Neural progenitor cell (in vitro differentiated cells): ENCODE data around the gene MKI67. TPM values are rescaled to one million over a fixed set of nuclear protein-coding genes. Genes with fewer than 3 reads are reported as not detected.

Experiments used
- DNase-seq: peaks from one replicate; pipeline ENCODE4 v3.0.0-alpha.2; 2016; ENCODE audit warnings: low spot score
- H2AFZ ChIP-seq: fragments of 200-600 bp; sonication (generic); replicated peaks from 2 replicates; pipeline ENCODE4 v1.6.1; 2016; ENCODE audit warnings: antibody characterized with exemption
- H3F3A ChIP-seq: fragments of 200-600 bp; sonication (generic); 2 replicates; pipeline ENCODE4 v1.6.1; 2016; ENCODE audit warnings: antibody characterized with exemption, low read depth
- H3K27ac ChIP-seq: fragments of 200-600 bp; sonication (generic); 2 replicates; pipeline ENCODE4 v1.5.1; 2016; ENCODE audit warnings: mild to moderate bottlenecking
- H3K27me3 ChIP-seq: fragments of 200-600 bp; sonication (generic); 2 replicates; pipeline ENCODE4 v1.6.1; 2016; ENCODE audit warnings: mild to moderate bottlenecking, moderate library complexity
- H3K36me3 ChIP-seq: fragments of 200-600 bp; sonication (generic); 2 replicates; pipeline ENCODE4 v1.5.1; 2016
- H3K4me1 ChIP-seq: fragments of 200-600 bp; sonication (generic); 2 replicates; pipeline ENCODE4 v1.6.1; 2016; ENCODE audit warnings: mixed run types
- H3K4me2 ChIP-seq: fragments of 200-600 bp; sonication (generic); 2 replicates; pipeline ENCODE4 v1.6.1; 2016
- H3K4me3 ChIP-seq: fragments of 200-600 bp; sonication (generic); 2 replicates; pipeline ENCODE4 v1.5.1; 2016
- H3K79me2 ChIP-seq: fragments of 200-600 bp; sonication (generic); 2 replicates; pipeline ENCODE4 v1.6.1; 2016; ENCODE audit warnings: low read depth
- H3K9ac ChIP-seq: fragments of 200-600 bp; sonication (generic); 2 replicates; pipeline ENCODE4 v1.6.1; 2016
- H3K9me3 ChIP-seq: fragments of 200-600 bp; sonication (generic); 2 replicates; pipeline ENCODE4 v1.5.1; 2016; ENCODE audit warnings: low read depth
- H4K20me1 ChIP-seq: fragments of 200-600 bp; sonication (generic); 2 replicates; pipeline ENCODE4 v1.6.1; 2016; ENCODE audit warnings: low read depth
- H3K27ac Mint-ChIP-seq: 3 replicates; pipeline ENCODE4 v1.8.0; 2021; ENCODE audit warnings: mixed read lengths
- H3K27me3 Mint-ChIP-seq: 2 replicates; pipeline ENCODE4 v1.8.0; 2022; ENCODE audit warnings: low read depth, mild to moderate bottlenecking, inconsistent platforms, moderate library complexity, mixed read lengths; ENCODE audit not compliant: insufficient read depth
- H3K36me3 Mint-ChIP-seq: 3 replicates; pipeline ENCODE4 v1.8.0; 2021; ENCODE audit warnings: mixed read lengths
- H3K4me1 Mint-ChIP-seq: 3 replicates; pipeline ENCODE4 v1.8.0; 2021; ENCODE audit warnings: mixed read lengths
- H3K4me3 Mint-ChIP-seq: 3 replicates; pipeline ENCODE4 v1.8.0; 2021; ENCODE audit warnings: mild to moderate bottlenecking, moderate library complexity, mixed read lengths
- H3K9me3 Mint-ChIP-seq: 3 replicates; pipeline ENCODE4 v1.8.0; 2020; ENCODE audit warnings: mixed read lengths
- CTCF ChIP-seq: fragments of 200-600 bp; sonication (generic); IDR thresholded peaks from 2 replicates; pipeline ENCODE4 v1.5.1; 2017; ENCODE audit warnings: antibody characterized with exemption, mild to moderate bottlenecking
- EZH2 ChIP-seq: fragments of 200-600 bp; sonication (generic); IDR thresholded peaks from 2 replicates; pipeline ENCODE4 v1.6.1; 2017; ENCODE audit warnings: antibody characterized with exemption, mild to moderate bottlenecking, moderate library complexity
- EZH2phosphoT487 ChIP-seq: fragments of 200-600 bp; sonication (generic); IDR thresholded peaks from 2 replicates; pipeline ENCODE4 v1.6.1; 2017; ENCODE audit warnings: antibody characterized with exemption
- total RNA-seq: library from RNA; depleted of rRNA; stranded (reverse); fragments of >200 nt; gene quantifications from 2 replicates; pipeline ENCODE4 v1.2.3, GENCODE V29; 2015; ENCODE audit warnings: low replicate concordance

The MKI67 gene
- total RNA-seq, 1 donor from 2014 or later = 65.8 TPM

- Mint-ChIP-seq H3K27ac (no peak overlapping the region), H3K27me3 (peaks cover 2% of the 10 kb centered on the region), H3K4me3 (no peak overlapping the region), H3K4me1 (peaks cover 34% of the 10 kb centered on the region), H3K36me3 (peaks cover 39% of the 10 kb centered on the region), H3K9me3 (no peaks in the 10 kb centered on the region)
- Histone ChIP-seq H3K27me3 (peaks cover 8% of the 10 kb centered on the region), H3F3A (peaks cover 6% of the 10 kb centered on the region), H3K4me1 (peaks cover 31% of the 10 kb centered on the region), H3K4me3 (no peak overlapping the region), H2AFZ (no peak overlapping the region), H3K9ac (no peak overlapping the region), H3K36me3 (peaks cover 20% of the 10 kb centered on the region), H3K79me2 (peaks cover 75% of the 10 kb centered on the region), H3K27ac (no peak overlapping the region), H4K20me1 (peaks cover 59% of the 10 kb centered on the region), H3K4me2 (no peak overlapping the region), H3K9me3 (no peaks in the 10 kb centered on the region)
- no peak for TF ChIP-seq EZH2
- no peak for TF ChIP-seq CTCF
- TF ChIP-seq EZH2phosphoT487 = no peak
- DNase-seq = no peak
These were observed 3.3 kb downstream of the MKI67 start for GRCh38 chr10:128122931-128123330.

- DNase-seq = no peak
- no peaks in the 10 kb centered on the region for H3K27me3 ChIP-seq
- H3K4me2 ChIP-seq = no peak overlapping the region
- no peak overlapping the region for H3K4me3 Mint-ChIP-seq
- H3K4me1 ChIP-seq = peaks cover 27% of the 10 kb centered on the region
- H3K27ac ChIP-seq = no peak overlapping the region
- TF ChIP-seq CTCF (no peak), EZH2phosphoT487 (no peak), EZH2 (no peak)
- peaks cover 6% of the 10 kb centered on the region for H3F3A ChIP-seq
- H3K9ac ChIP-seq = no peak overlapping the region
- no peaks in the 10 kb centered on the region for H3K9me3 ChIP-seq
- peaks cover 20% of the 10 kb centered on the region for H3K36me3 ChIP-seq
- no peak overlapping the region for H3K27ac Mint-ChIP-seq
- H2AFZ ChIP-seq = no peak overlapping the region
- no peak overlapping the region for H3K4me3 ChIP-seq
- peaks cover 30% of the 10 kb centered on the region for H3K4me1 Mint-ChIP-seq
- peaks cover 68% of the 10 kb centered on the region for H4K20me1 ChIP-seq
- peaks cover 41% of the 10 kb centered on the region for H3K36me3 Mint-ChIP-seq
- peaks cover 2% of the 10 kb centered on the region for H3K27me3 Mint-ChIP-seq
- H3K9me3 Mint-ChIP-seq = no peaks in the 10 kb centered on the region
- peaks cover 75% of the 10 kb centered on the region for H3K79me2 ChIP-seq
These were observed 4.3 kb downstream of the MKI67 start for GRCh38 chr10:128121750-128122412.

- H3K27ac ChIP-seq = no peak overlapping the region
- no peak overlapping the region for H3K4me3 ChIP-seq
- H4K20me1 ChIP-seq = peaks cover 54% of the 10 kb centered on the region
- DNase-seq = no peak
- H3K4me1 Mint-ChIP-seq = no peaks in the 10 kb centered on the region
- H3K27me3 Mint-ChIP-seq = no peaks in the 10 kb centered on the region
- no peak overlapping the region for H3K27ac Mint-ChIP-seq
- no peaks in the 10 kb centered on the region for H3F3A ChIP-seq
- no peaks in the 10 kb centered on the region for H3K9me3 Mint-ChIP-seq
- H3K27me3 ChIP-seq = no peaks in the 10 kb centered on the region
- H3K9me3 ChIP-seq = no peaks in the 10 kb centered on the region
- H3K4me1 ChIP-seq = no peaks in the 10 kb centered on the region
- no peak overlapping the region for H3K4me2 ChIP-seq
- H3K4me3 Mint-ChIP-seq = no peak overlapping the region
- TF ChIP-seq CTCF (peak; percentile 66), EZH2 (no peak)
- H3K79me2 ChIP-seq = peaks cover 34% of the 10 kb centered on the region
- H3K9ac ChIP-seq = no peak overlapping the region
- H3K36me3 ChIP-seq = peaks cover 20% of the 10 kb centered on the region
- peaks cover 45% of the 10 kb centered on the region for H3K36me3 Mint-ChIP-seq
- no peak overlapping the region for H2AFZ ChIP-seq
These were observed 9.2 kb downstream of the MKI67 start for GRCh38 chr10:128116851-128117615.
